Trophoblast cell (in vitro differentiated cells and primary cell): ENCODE measurements around the gene RPL22L1.
A peak's percentile ranks its signal among the peaks of the same experiment; 100 is the strongest.

Experiments used
- DNase-seq, 2 donors: peaks; one replicate each; pipeline ENCODE4 v3.0.0-alpha.2; 2016
- H2AFZ ChIP-seq: 2 replicates; pipeline ENCODE4 v1.6.1; 2013; ENCODE audit warnings: low read length, moderate library complexity, mild to moderate bottlenecking; ENCODE audit not compliant: insufficient read depth, poor library complexity
- H2AK5ac ChIP-seq: 2 replicates; pipeline ENCODE4 v1.6.1; 2013; ENCODE audit warnings: mild to moderate bottlenecking, low read length
- H2BK120ac ChIP-seq: 2 replicates; pipeline ENCODE4 v1.6.1; 2013; ENCODE audit warnings: low read length, mild to moderate bottlenecking, moderate library complexity; ENCODE audit not compliant: insufficient read depth, poor library complexity
- H2BK12ac ChIP-seq: 2 replicates; pipeline ENCODE4 v1.6.1; 2013; ENCODE audit warnings: mild to moderate bottlenecking, low read length, moderate library complexity
- H2BK5ac ChIP-seq: 2 replicates; pipeline ENCODE4 v1.6.1; 2013; ENCODE audit warnings: low read length, low read depth, moderate library complexity, mild to moderate bottlenecking; ENCODE audit not compliant: poor library complexity
- H3K14ac ChIP-seq: 2 replicates; pipeline ENCODE4 v1.6.1; 2013; ENCODE audit warnings: mild to moderate bottlenecking, low read length
- H3K18ac ChIP-seq: 2 replicates; pipeline ENCODE4 v1.6.1; 2013; ENCODE audit warnings: mild to moderate bottlenecking, low read length
- H3K23ac ChIP-seq: 2 replicates; pipeline ENCODE4 v1.6.1; 2013; ENCODE audit warnings: low read length
- H3K27ac ChIP-seq: 2 replicates; pipeline ENCODE4 v1.5.1; 2013; ENCODE audit warnings: low read depth, mild to moderate bottlenecking, inconsistent platforms, low read length, moderate library complexity
- H3K27me3 ChIP-seq: 2 replicates; pipeline ENCODE4 v1.6.1; 2013; ENCODE audit warnings: inconsistent platforms, mild to moderate bottlenecking, low read length, moderate library complexity; ENCODE audit not compliant: insufficient read depth
- H3K36me3 ChIP-seq, 2 experiments: 1 replicate in 1 of 2; 2 replicates in 1 of 2; pipeline ENCODE4 v1.6.1; 2013; ENCODE audit warnings: low read length in 2 of 2, mild to moderate bottlenecking in 2 of 2, moderate library complexity in 1 of 2; ENCODE audit not compliant: insufficient read depth in 2 of 2, control insufficient read depth in 1 of 2
- H3K4ac ChIP-seq: 2 replicates; pipeline ENCODE4 v1.6.1; 2013; ENCODE audit warnings: low read depth, mild to moderate bottlenecking, low read length, moderate library complexity
- H3K4me1 ChIP-seq, 2 experiments: 1 replicate in 1 of 2; 2 replicates in 1 of 2; pipeline ENCODE4 v1.6.1; 2013; ENCODE audit warnings: low read length in 2 of 2, mild to moderate bottlenecking in 2 of 2, moderate library complexity in 1 of 2; ENCODE audit not compliant: insufficient read depth in 2 of 2, control insufficient read depth in 1 of 2
- H3K4me2 ChIP-seq: 2 replicates; pipeline ENCODE4 v1.6.1; 2013; ENCODE audit warnings: inconsistent platforms, mild to moderate bottlenecking, low read length, moderate library complexity
- H3K4me3 ChIP-seq: 2 replicates; pipeline ENCODE4 v1.5.1; 2013; ENCODE audit warnings: mild to moderate bottlenecking, low read depth, low read length, inconsistent platforms
- H3K79me1 ChIP-seq: one replicate; pipeline ENCODE4 v1.6.1; 2013; ENCODE audit warnings: low read length
- H3K79me2 ChIP-seq: 2 replicates; pipeline ENCODE4 v1.6.1; 2013; ENCODE audit warnings: low read length, mild to moderate bottlenecking; ENCODE audit not compliant: control insufficient read depth, insufficient read depth, poor library complexity
- H3K9ac ChIP-seq: 2 replicates; pipeline ENCODE4 v1.6.1; 2013; ENCODE audit warnings: mild to moderate bottlenecking, low read length
- H3K9me3 ChIP-seq: 2 replicates; pipeline ENCODE4 v1.6.1; 2013; ENCODE audit warnings: low read depth, mild to moderate bottlenecking, control low read depth, inconsistent platforms, low read length; ENCODE audit not compliant: insufficient read depth
- H4K12ac ChIP-seq: 2 replicates; pipeline ENCODE4 v1.6.1; 2013; ENCODE audit warnings: low read depth, mild to moderate bottlenecking, low read length, moderate library complexity
- H4K8ac ChIP-seq: 2 replicates; pipeline ENCODE4 v1.6.1; 2013; ENCODE audit warnings: low read depth, mild to moderate bottlenecking, low read length, moderate library complexity
- H4K91ac ChIP-seq: one replicate; pipeline ENCODE4 v1.6.1; 2013; ENCODE audit warnings: low read depth, mild to moderate bottlenecking, low read length, moderate library complexity
- WGBS: extraction: QIAGEN DNeasy Blood & Tissue Kit; methylation state at CpG from one replicate; pipeline ENCODE4 v1.1.7; 2013; ENCODE audit warnings: missing lambda C conversion rate; ENCODE audit not compliant: insufficient read length, insufficient coverage; ENCODE audit errors: extremely low coverage; 5-methylcytosine and 5-hydroxymethylcytosine counted together

The RPL22L1 gene

GRCh38 chr3:170852324-170852723, 17.7 kb downstream of the RPL22L1 start:
- no peak overlapping the region for H2AFZ ChIP-seq
- H3K14ac ChIP-seq = no peak overlapping the region
- WGBS = no CpG with 5 or more reads among the region's 4 CpGs

GRCh38 chr3:170848292-170848917, 21.6 kb downstream of the RPL22L1 start:
- H4K91ac ChIP-seq = no peak overlapping the region
- H3K9me3 ChIP-seq = no peaks in the 10 kb centered on the region
- no peak overlapping the region for H3K4me3 ChIP-seq
- H3K4ac ChIP-seq = no peak overlapping the region
- no peak overlapping the region for H3K18ac ChIP-seq
- H2BK120ac ChIP-seq = no peak overlapping the region
- H3K27me3 ChIP-seq = no peaks in the 10 kb centered on the region
- H3K27ac ChIP-seq = no peak overlapping the region
- no peaks in the 10 kb centered on the region for H3K79me1 ChIP-seq
- H3K4me2 ChIP-seq = no peak overlapping the region
- DNase-seq = peak in 1 of 2 donors; percentile 25
- H4K8ac ChIP-seq = no peak overlapping the region
- no peak overlapping the region for H3K14ac ChIP-seq
- no peak overlapping the region for H3K23ac ChIP-seq
- no peak overlapping the region for H2BK5ac ChIP-seq
- H3K36me3 ChIP-seq = no peaks in the 10 kb centered on the region
- no peaks in the 10 kb centered on the region for H3K79me2 ChIP-seq
- H2BK12ac ChIP-seq = no peak overlapping the region
- H3K9ac ChIP-seq = no peak overlapping the region
- no peak overlapping the region for H2AFZ ChIP-seq
- no peak overlapping the region for H2AK5ac ChIP-seq
- no peak overlapping the region for H4K12ac ChIP-seq
- H3K4me1 ChIP-seq = no peaks in the 10 kb centered on the region
- no CpG with 5 or more reads among the region's 2 CpGs for WGBS

More at GRCh38 chr3:170852324-170852723, 17.7 kb downstream of the RPL22L1 start:
- no peak overlapping the region for H2AK5ac ChIP-seq
- H3K4me2 ChIP-seq = no peak overlapping the region
- H3K27me3 ChIP-seq = no peaks in the 10 kb centered on the region
- H3K9me3 ChIP-seq = no peaks in the 10 kb centered on the region
- no peak overlapping the region for H2BK120ac ChIP-seq
- no peak overlapping the region for H3K4me3 ChIP-seq
- H3K9ac ChIP-seq = no peak overlapping the region
- no peak for DNase-seq
- H3K23ac ChIP-seq = no peak overlapping the region
- H4K91ac ChIP-seq = no peak overlapping the region
- no peak overlapping the region for H4K8ac ChIP-seq
- no peaks in the 10 kb centered on the region for H3K4me1 ChIP-seq
- no peak overlapping the region for H3K4ac ChIP-seq
- no peaks in the 10 kb centered on the region for H3K36me3 ChIP-seq
- H3K18ac ChIP-seq = no peak overlapping the region
- H2BK5ac ChIP-seq = no peak overlapping the region
- H3K79me1 ChIP-seq = no peaks in the 10 kb centered on the region
- H2BK12ac ChIP-seq = no peak overlapping the region
- H4K12ac ChIP-seq = no peak overlapping the region
- no peak overlapping the region for H3K27ac ChIP-seq
- no peaks in the 10 kb centered on the region for H3K79me2 ChIP-seq

GRCh38 chr3:170844377-170844776, 25.6 kb downstream of the RPL22L1 start:
- H3K79me2 ChIP-seq = no peaks in the 10 kb centered on the region
- H3K18ac ChIP-seq = no peak overlapping the region
- no peak overlapping the region for H3K27ac ChIP-seq
- H2AK5ac ChIP-seq = no peak overlapping the region
- no peak overlapping the region for H3K9ac ChIP-seq
- H3K27me3 ChIP-seq = no peaks in the 10 kb centered on the region
- no peak overlapping the region for H2AFZ ChIP-seq
- H3K14ac ChIP-seq = no peak overlapping the region
- no peaks in the 10 kb centered on the region for H3K9me3 ChIP-seq
- no peak overlapping the region for H2BK5ac ChIP-seq
- H3K4me1 ChIP-seq = no peaks in the 10 kb centered on the region
- H3K23ac ChIP-seq = no peak overlapping the region
- no peak overlapping the region for H4K8ac ChIP-seq
- H3K4ac ChIP-seq = no peak overlapping the region
- H3K4me2 ChIP-seq = no peak overlapping the region
- no peak overlapping the region for H4K91ac ChIP-seq
- no peak overlapping the region for H2BK12ac ChIP-seq
- no peak overlapping the region for H2BK120ac ChIP-seq
- H3K36me3 ChIP-seq = no peaks in the 10 kb centered on the region
- no peak overlapping the region for H3K4me3 ChIP-seq
- no peak for DNase-seq
- no peaks in the 10 kb centered on the region for H3K79me1 ChIP-seq
- H4K12ac ChIP-seq = no peak overlapping the region

- no peak overlapping the region for H3K14ac ChIP-seq
- no peak overlapping the region for H3K18ac ChIP-seq
- no peak overlapping the region for H2AFZ ChIP-seq
- H3K23ac ChIP-seq = no peak overlapping the region
- no peaks in the 10 kb centered on the region for H3K79me2 ChIP-seq
- H2BK120ac ChIP-seq = no peak overlapping the region
- H3K9ac ChIP-seq = no peak overlapping the region
- H3K4me3 ChIP-seq = no peak overlapping the region
- no peak overlapping the region for H2BK12ac ChIP-seq
- no peaks in the 10 kb centered on the region for H3K36me3 ChIP-seq
- H4K12ac ChIP-seq = no peak overlapping the region
- H3K4me2 ChIP-seq = no peak overlapping the region
- no peaks in the 10 kb centered on the region for H3K4me1 ChIP-seq
- no peak overlapping the region for H3K4ac ChIP-seq
- no peak for DNase-seq
- H3K9me3 ChIP-seq = no peaks in the 10 kb centered on the region
- no peak overlapping the region for H4K91ac ChIP-seq
- no peak overlapping the region for H4K8ac ChIP-seq
- no peak overlapping the region for H2BK5ac ChIP-seq
- WGBS = no CpG with 5 or more reads among the region's 2 CpGs
- H3K79me1 ChIP-seq = no peaks in the 10 kb centered on the region
- no peak overlapping the region for H3K27ac ChIP-seq
- no peak overlapping the region for H2AK5ac ChIP-seq
- no peaks in the 10 kb centered on the region for H3K27me3 ChIP-seq
Measured at GRCh38 chr3:170840291-170840859, 29.6 kb downstream of the RPL22L1 start.
